Measurements from ENCODE around the gene TRPV4.

Gene TRPV4

DNA sequence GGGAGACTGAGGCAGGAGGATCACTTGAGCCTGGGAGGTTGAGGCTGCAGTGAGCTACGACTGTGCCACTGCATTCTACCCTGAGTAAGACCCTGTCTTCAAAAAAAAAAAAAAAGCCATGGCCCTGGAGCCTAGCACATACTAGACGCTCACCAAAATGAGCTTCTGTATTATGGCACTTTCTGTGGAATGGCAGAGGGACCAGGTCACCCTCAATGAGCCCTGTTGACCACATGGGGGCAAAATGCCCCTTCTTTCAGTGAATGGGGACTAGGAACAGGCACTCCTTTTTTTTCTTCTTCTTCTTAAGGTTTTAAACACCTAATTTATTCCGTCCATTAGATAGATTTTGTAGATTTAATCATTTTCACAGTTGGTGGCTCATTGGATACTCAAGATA lies 69.1 kb downstream of the TRPV4 start:
- no peak overlapping the region for H3K4me3 ChIP-seq (ENCODE audit: low read depth, low read length)

DNA sequence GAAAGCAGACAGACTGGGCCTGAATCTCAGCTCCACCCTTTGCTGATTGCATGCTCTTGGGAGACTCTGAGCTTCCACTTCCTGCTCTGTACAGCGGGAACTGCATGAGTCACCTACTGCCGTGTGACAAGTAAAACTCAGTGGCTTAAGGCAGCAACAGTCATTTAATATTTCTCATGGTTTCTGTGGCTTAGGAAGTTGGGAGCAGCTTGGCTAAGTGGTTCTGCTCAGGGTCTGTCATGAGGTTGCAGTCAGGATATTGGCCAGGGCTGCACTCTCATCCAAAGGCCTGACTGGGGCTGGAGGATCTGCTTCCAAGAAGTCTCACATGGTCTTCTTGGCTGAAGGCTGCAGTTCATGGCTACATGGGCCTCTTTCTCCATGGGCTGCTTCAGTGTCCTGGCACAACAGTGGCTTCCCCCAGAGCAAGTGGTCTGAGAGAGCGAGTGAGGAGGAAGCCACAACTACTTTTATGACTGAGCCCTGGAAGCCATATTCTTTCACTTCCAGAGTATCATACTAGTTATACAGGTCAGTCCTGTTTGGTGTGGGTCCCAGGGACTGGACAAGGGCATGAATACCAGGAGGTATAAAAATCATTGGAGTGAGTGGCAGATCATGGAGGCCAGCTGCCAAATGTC lies 69.9 kb downstream of the TRPV4 start:
- H3K4me3 ChIP-seq (ENCODE audit: low read depth, low read length), result no peak overlapping the region

GRCh38 chr12:109762673-109763191 lies 70.5 kb downstream of the TRPV4 start:
- H3K4me3 ChIP-seq (ENCODE audit: low read depth, low read length), result no peak overlapping the region

GRCh38 chr12:109762071-109762672 lies 71.0 kb downstream of the TRPV4 start:
- H3K4me3 ChIP-seq (ENCODE audit: low read depth, low read length), result no peak overlapping the region

GRCh38 chr12:109760930-109761921 lies 72.0 kb downstream of the TRPV4 start:
- no peak overlapping the region for H3K4me3 ChIP-seq (ENCODE audit: low read depth, low read length)

GRCh38 chr12:109760031-109760929 lies 72.9 kb downstream of the TRPV4 start:
- no peak overlapping the region for H3K4me3 ChIP-seq (ENCODE audit: low read depth, low read length)

DNA sequence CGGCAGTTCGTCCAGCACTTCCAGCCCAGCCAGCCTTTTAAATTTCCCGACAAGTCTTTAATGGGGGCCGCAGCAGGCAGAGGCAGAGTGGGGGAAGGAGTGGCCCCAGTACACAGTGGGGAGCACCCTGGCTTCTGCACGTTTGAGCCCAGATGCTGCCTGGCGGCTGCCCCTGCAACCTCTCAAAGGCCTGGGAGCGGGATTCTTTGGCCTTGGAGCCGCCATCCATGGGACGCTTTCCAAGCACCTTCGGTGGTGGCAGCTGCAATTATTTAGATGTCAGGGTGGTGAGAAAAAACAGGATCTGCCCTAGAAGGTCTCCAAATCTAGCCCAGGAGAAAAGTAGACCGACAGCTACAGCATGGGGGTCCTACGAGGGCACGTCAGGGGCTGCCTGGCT lies 73.6 kb downstream of the TRPV4 start:
- no peak overlapping the region for H3K4me3 ChIP-seq (ENCODE audit: low read depth, low read length)

DNA sequence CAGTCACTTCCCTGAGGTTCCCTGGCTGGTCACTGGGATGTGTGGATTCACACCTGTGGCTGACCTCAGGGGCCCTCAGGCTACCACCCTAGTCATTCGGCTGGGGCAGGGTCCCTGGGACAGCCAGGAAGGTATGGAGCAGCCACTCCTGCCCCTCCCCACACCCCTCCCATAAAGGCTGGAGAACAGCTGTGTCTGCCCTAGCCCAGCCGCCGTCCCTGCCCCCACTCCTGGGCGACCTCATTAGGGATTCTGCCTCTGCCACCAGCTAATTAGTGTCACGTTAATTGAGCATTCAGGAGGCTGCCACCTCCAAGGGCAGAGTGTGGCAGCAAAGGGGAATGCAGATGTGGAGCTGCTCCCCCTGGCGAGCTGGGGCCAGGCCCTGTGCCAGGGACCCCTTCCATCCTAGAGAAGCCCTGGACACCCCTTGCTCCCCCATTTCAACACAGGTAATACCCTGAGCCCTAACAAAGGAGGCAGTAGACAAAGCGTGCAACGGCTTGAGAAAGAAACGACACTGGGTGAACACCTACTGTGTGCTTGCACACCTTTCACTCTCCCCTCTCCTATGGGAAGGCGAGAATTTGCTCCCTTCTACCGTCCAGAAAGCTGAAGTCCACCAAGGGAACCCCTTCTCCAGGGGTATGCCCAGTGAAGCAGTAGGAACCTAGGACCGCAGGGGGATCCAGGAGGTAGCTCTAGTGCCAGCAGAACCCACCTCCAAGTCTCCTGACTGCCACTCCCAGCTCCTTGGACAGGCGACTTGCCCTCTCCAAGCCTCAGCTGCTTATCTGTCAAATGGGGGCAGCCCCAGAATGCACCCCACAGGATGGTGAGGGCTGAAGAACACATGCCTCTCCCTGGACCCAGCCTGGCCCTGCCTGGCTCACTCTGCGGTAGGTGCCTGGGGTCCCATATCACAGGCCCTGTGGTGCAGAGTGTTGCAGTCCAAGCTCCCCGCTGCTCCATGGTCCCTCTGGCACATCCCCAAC lies 74.5 kb downstream of the TRPV4 start:
- no peak overlapping the region for H3K4me3 ChIP-seq (ENCODE audit: low read depth, low read length)

GRCh38 chr12:109757671-109758265 lies 75.4 kb downstream of the TRPV4 start:
- H3K4me3 ChIP-seq (ENCODE audit: low read depth, low read length), result no peak overlapping the region

DNA sequence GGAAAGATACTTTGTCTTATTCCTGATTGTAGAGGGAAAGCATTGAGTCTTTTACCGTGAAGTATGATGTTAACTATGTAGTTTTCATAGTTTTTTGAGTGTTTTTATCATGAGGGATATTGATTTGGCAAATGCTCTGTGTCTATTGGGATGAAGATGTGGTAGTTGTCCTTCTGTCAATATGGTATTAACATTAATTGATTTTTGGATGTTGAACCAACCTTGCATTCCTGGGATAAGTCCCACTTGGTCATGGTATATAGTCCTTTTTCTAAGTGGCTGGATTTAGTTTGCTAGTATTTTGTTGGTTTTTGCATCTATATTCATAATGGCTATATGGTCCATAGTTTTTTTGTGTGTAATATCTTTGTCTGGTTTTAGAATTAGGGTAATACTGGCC lies 76.7 kb downstream of the TRPV4 start:
- no peak overlapping the region for H3K4me3 ChIP-seq (ENCODE audit: low read depth, low read length)

DNA sequence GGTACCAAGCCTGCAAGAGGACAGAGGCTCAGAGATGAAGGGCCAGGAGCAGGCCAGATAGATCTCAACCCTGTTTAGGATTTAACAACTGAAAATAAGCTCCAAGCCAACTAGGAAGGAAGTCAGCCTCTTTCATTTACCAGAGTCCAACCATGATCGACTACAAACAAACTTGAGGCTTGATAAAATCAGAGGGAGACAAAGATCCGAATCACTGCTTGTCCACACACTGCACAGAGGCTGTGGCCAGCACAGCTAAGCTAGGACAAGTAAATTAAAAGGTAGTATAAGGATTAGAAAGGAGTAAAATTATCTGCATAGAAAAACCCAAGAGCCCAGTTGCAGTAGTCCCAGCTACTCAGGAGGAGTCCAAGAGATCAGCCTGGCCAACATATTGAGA lies 79.2 kb downstream of the TRPV4 start:
- no peak overlapping the region for H3K4me3 ChIP-seq (ENCODE audit: low read depth, low read length)

DNA sequence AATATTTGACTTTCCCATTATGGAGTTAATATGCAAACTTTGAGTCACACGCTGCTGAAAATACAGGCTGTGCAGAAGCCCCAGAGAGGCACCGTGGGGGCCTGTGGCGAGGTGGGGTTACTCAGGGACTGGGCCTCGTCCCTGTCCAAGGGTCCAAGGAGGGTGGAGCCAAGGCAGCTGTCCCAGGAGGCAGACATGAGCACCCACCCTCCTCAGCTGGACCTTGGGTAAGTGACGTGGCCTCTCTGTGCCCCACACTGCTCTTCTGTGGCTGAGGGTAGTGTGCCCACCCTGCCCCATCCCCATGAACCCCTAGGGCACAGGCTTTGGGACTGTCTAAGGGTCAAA lies 80.2 kb downstream of the TRPV4 start:
- H3K4me3 ChIP-seq (ENCODE audit: low read depth, low read length), result no peak overlapping the region

DNA sequence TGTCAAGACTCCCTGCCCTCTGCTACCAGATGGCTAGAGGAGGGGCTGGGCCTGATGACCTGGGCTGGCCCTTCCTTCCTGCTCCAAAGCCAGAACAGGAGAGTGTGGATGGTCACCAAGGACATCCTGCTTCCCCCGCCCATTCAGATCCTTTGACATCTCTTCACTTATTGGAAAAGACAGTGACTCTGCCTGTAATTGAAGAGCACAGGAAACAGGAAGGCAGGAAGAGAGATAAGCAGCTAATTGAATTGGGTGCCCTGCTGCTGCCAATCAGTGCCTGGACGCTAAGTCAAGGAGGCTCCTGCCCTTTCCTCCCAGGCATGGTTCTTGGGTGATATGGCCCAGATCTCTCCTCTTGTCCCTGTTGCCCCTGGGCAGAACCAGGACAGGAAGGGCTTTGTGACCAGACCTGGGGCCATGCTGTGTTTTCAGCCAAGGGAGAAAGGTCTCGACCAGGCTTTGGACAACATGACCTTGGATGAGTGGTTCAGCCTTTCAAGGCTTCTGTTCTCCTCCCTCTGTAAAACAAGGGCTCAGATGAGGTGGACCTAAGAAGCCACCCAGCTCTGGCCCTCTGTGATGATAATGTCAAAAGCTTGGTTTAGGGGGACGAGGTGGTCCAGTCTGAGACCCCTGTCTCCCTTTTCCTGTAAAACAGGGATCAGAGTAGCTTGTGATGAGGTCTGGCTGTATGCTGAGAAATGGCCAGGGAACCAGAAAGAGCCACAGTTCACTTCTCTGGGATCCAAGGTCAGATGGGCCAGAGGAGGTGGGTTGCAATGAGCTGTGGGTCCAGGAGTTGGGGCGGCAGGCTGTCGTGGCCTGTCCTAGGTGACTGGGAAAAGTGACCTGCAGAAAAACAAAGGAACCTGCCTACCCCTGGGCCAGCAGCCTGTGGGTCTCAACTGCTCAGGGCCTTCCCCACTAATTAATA lies 80.8 kb downstream of the TRPV4 start:
- H3K4me3 ChIP-seq (ENCODE audit: low read depth, low read length), result no peak overlapping the region

GRCh38 chr12:109744986-109745942 lies 87.9 kb downstream of the TRPV4 start:
- no peak overlapping the region for H3K4me3 ChIP-seq (ENCODE audit: low read depth, low read length)

DNA sequence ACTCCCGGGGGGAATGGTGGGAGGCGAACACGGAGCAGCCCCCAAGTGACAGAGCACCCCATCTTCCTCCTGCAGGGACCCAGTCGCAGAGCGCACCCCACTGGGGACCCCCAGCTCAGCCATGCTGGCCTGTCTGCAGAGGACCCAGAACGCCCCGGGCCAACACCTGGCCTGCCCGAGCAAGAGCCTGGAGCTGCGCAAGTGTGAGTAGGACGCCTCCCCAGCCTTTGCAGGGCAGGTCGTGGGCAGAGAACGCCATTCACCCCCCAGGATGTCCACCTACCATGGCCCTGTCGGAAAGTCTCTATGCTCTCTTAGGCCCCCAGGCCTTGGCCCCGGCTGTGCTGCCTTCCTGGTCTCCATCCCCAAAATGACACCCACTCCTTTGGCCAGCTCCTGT lies 89.2 kb downstream of the TRPV4 start:
- H3K4me3 ChIP-seq (ENCODE audit: low read depth, low read length), result no peak overlapping the region

GRCh38 chr12:109743076-109743910 lies 89.9 kb downstream of the TRPV4 start:
- H3K4me3 ChIP-seq (ENCODE audit: low read depth, low read length), result no peak overlapping the region

Measured in iPS-11a (cell line).